ACC112 (cell line): ENCODE data around the gene RNF220.

Experiments
- H2AFZ ChIP-seq: fragments of 200-600 bp; sonication (generic); one replicate; pipeline ENCODE4 v1.6.0; 2017; ENCODE audit warnings: antibody characterized with exemption, low read length; ENCODE audit not compliant: unreplicated experiment
- H3K27ac ChIP-seq: fragments of 200-600 bp; sonication (generic); 2 replicates; pipeline ENCODE4 v1.5.1; 2014; ENCODE audit warnings: low read depth, mild to moderate bottlenecking, antibody characterized with exemption, low read length, moderate library complexity
- H3K27me3 ChIP-seq: fragments of 200-600 bp; sonication (generic); 2 replicates; pipeline ENCODE4 v1.6.1; 2014; ENCODE audit warnings: mild to moderate bottlenecking, antibody characterized with exemption, low read length, moderate library complexity, mixed read lengths; ENCODE audit not compliant: insufficient read depth
- H3K36me3 ChIP-seq: fragments of 200-600 bp; sonication (generic); 2 replicates; pipeline ENCODE4 v1.6.1; 2016; ENCODE audit warnings: mild to moderate bottlenecking, antibody characterized with exemption, low read length, moderate library complexity, mixed read lengths; ENCODE audit not compliant: insufficient read depth
- H3K4me1 ChIP-seq: fragments of 200-600 bp; sonication (generic); one replicate; pipeline ENCODE4 v1.6.1; 2016; ENCODE audit warnings: low read length, mixed read lengths; ENCODE audit not compliant: insufficient read depth, unreplicated experiment, control insufficient read depth
- H3K4me3 ChIP-seq: fragments of 200-600 bp; sonication (generic); 2 replicates; pipeline ENCODE4 v1.5.1; 2014; ENCODE audit warnings: mild to moderate bottlenecking, low read depth, low read length
- H3K79me2 ChIP-seq: fragments of 200-600 bp; sonication (generic); one replicate; pipeline ENCODE4 v1.6.0; 2016; ENCODE audit warnings: low read length; ENCODE audit not compliant: control insufficient read depth, unreplicated experiment, insufficient read depth

The RNF220 gene

DNA sequence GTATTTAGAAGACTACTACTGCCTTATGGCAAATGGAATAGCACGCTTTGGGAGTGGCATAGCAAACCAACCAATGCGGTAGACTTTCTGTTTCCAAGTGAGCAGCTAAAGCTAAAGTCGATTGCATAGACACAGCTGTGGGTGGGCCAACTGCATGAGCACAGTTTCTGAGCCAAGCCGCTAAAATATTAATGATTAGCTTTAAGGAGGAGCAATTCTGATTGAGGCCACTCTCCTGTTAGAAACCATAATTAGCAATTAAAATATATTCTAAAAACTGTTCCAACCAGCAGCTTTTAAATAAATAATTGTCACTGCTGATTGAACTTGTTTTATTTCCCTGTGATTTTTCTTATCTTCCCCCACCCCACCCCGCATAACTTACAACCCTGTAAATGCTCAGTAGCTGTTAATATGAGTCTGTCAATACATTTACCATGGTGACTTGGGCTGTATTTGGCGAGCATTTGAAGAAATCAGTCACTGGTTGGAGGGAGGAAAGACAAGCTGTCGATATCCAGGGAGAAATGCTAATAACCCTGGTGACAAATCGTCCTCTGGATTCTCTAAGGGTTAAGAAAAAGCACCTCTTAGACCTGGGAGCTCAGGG, 32.2 kb downstream of the RNF220 start:
- H2AFZ ChIP-seq = no peak overlapping the region

DNA sequence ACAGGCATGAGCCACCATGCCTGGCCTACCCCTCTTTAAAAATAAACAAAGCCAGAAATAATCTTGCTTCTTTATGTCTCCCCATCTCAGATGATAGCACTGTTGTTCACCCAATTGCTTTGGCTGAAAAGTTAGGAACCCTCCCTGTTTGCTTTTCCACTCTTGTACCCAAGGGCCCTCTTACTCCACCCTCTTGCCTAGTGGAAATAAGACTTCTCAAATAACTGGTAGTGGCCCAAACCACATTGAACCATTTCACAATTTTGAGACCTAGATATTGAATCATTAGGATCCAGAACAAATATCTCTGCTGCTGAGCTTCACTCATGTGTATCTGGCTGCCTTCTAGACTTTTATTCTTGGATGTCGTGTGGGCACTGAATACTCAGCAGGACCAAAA, 37.7 kb downstream of the RNF220 start:
- Histone ChIP-seq H3K27me3 (peaks cover 36% of the 10 kb centered on the region), H3K79me2 (no peaks in the 10 kb centered on the region), H3K4me1 (no peaks in the 10 kb centered on the region)

More for the DNA sequence above, 32.2 kb downstream of the RNF220 start:
- no peak overlapping the region for H3K4me3 ChIP-seq
- no peaks in the 10 kb centered on the region for H3K79me2 ChIP-seq
- H3K4me1 ChIP-seq = no peaks in the 10 kb centered on the region
- peaks cover 22% of the 10 kb centered on the region; the same call in 1 of the 2 replicates for H3K27me3 ChIP-seq
- H3K27ac ChIP-seq = no peak overlapping the region
- no peaks in the 10 kb centered on the region for H3K36me3 ChIP-seq

DNA sequence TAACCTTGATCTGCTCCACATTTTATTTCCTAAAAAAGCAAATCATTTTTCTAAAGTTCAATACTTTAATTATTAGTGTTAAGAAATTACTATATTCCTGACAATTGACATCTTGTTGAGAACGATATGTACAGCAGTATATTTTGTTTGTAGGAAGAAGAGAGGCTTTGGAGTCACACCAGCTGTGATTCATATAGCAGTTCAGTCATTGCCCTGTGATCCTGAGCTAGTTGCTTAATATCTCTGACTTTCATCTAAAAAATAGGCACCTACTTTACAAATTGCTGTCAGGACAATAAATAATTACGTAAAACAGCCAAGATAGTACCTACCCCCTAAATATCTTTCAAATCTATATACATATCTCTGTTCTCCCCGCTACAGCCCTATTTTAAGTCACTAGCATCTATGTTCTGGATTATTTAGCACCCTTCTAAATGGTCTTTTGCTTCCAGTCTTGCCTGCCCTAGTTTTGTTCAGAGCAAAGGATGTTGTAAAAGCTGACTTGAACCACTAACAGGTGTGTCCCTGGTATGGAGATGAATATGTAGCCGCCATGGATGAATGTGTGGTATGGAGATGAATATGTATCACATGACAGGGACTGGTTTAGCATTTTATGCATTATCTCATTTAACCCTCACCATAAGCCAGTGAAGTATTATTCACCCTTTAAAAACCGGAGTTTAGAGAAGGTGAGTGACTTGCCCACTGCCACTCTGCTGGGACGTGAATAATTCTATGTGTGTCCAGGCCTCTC, 42.2 kb downstream of the RNF220 start:
- Histone ChIP-seq H3K27ac (no peak overlapping the region), H3K27me3 (peaks cover 14% of the 10 kb centered on the region), H3K4me3 (no peak overlapping the region), H3K36me3 (no peaks in the 10 kb centered on the region), H3K79me2 (no peaks in the 10 kb centered on the region), H2AFZ (no peak overlapping the region), H3K4me1 (no peaks in the 10 kb centered on the region)

More for the DNA sequence above, 37.7 kb downstream of the RNF220 start:
- Histone ChIP-seq H2AFZ (no peak overlapping the region), H3K27ac (no peak overlapping the region), H3K36me3 (no peaks in the 10 kb centered on the region), H3K4me3 (no peak overlapping the region)

- Histone ChIP-seq H3K27me3 (peaks cover 53% of the 10 kb centered on the region), H3K79me2 (no peaks in the 10 kb centered on the region), H2AFZ (no peak overlapping the region)
Measured at GRCh38 chr1:44453798-44454349, 48.8 kb downstream of the RNF220 start.

GRCh38 chr1:44454704-44455103, 49.6 kb downstream of the RNF220 start:
- Histone ChIP-seq H3K79me2 (no peaks in the 10 kb centered on the region), H3K4me1 (no peaks in the 10 kb centered on the region), H3K4me3 (no peak overlapping the region), H3K27me3 (peaks cover 62% of the 10 kb centered on the region), H3K27ac (no peak overlapping the region), H3K36me3 (no peaks in the 10 kb centered on the region), H2AFZ (no peak overlapping the region)

More at GRCh38 chr1:44453798-44454349, 48.8 kb downstream of the RNF220 start:
- Histone ChIP-seq H3K4me1 (no peaks in the 10 kb centered on the region), H3K4me3 (no peak overlapping the region), H3K36me3 (no peaks in the 10 kb centered on the region), H3K27ac (no peak overlapping the region)

- H2AFZ ChIP-seq = no peak overlapping the region
- no peak overlapping the region for H3K27ac ChIP-seq
- H3K27me3 ChIP-seq = peaks cover 76% of the 10 kb centered on the region
- no peaks in the 10 kb centered on the region for H3K4me1 ChIP-seq
- H3K36me3 ChIP-seq = no peaks in the 10 kb centered on the region
- no peak overlapping the region for H3K4me3 ChIP-seq
- H3K79me2 ChIP-seq = no peaks in the 10 kb centered on the region
Measured at GRCh38 chr1:44460107-44460882, 55.2 kb downstream of the RNF220 start.

GRCh38 chr1:44464361-44464760, 59.3 kb downstream of the RNF220 start:
- H3K36me3 ChIP-seq = no peaks in the 10 kb centered on the region
- H3K4me1 ChIP-seq = no peaks in the 10 kb centered on the region
- H3K79me2 ChIP-seq = no peaks in the 10 kb centered on the region
- H3K27me3 ChIP-seq = peaks cover 66% of the 10 kb centered on the region
- H3K27ac ChIP-seq = no peak overlapping the region
- no peak overlapping the region for H3K4me3 ChIP-seq
- no peak overlapping the region for H2AFZ ChIP-seq

GRCh38 chr1:44467566-44467965, 62.5 kb downstream of the RNF220 start:
- H2AFZ ChIP-seq = no peak overlapping the region
- H3K36me3 ChIP-seq = no peaks in the 10 kb centered on the region
- H3K27me3 ChIP-seq = peaks cover 65% of the 10 kb centered on the region
- H3K4me1 ChIP-seq = no peaks in the 10 kb centered on the region
- H3K79me2 ChIP-seq = no peaks in the 10 kb centered on the region
- H3K4me3 ChIP-seq = no peak overlapping the region
- no peak overlapping the region for H3K27ac ChIP-seq

DNA sequence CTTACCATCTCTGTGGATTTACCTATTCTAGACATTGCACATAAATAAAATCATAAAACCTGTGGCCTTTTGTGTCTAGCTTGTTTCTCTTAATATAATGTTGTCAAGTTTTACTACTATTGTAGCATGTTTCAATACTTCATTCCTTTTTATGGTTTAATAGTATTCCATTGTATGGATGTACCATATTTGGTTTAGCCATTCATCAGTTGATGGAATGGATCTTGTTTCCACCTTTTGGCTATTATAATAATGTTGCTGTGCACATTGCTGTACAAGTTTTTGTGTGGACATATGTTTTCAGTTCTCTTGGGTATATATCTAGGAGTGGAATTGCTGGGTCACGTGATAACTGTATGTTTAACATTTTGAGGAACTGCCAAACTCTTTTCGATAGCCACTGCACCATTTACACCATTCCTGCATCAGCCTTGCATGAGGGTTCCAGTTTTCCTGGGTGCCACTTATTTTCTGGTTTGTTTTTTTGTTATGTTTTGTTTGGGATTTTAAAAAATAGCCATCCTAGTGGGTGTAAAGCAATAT, 66.9 kb downstream of the RNF220 start:
- Histone ChIP-seq H3K79me2 (no peaks in the 10 kb centered on the region), H3K4me3 (no peak overlapping the region), H2AFZ (no peak overlapping the region), H3K27me3 (peaks cover 33% of the 10 kb centered on the region), H3K27ac (no peak overlapping the region), H3K36me3 (no peaks in the 10 kb centered on the region), H3K4me1 (no peaks in the 10 kb centered on the region)
